Globus pallidus (tissue), 1 donor: ENCODE data around the gene ERI2.

Experiments used
- DNase-seq: peaks from one replicate; pipeline ENCODE4 v3.0.0-alpha.2; 2015; ENCODE audit warnings: low spot score

The ERI2 gene

GRCh38 chr16:20806168-20807050 lies at the start of gene ERI2, which contains the start of gene REXO5:
ERI2 (minus strand) TSS chr16:20806472; CDS start chr16:20806430, 42 bp downstream.
REXO5 (plus strand) TSS chr16:20806527; CDS start chr16:20806954, 427 bp downstream.
- peak; percentile 83 for DNase-seq

GRCh38 chr16:20854963-20855362 lies 48.7 kb upstream of the ERI2 start:
- no peak for DNase-seq

GRCh38 chr16:20853981-20854620 lies 47.8 kb upstream of the ERI2 start:
- DNase-seq = no peak

GRCh38 chr16:20853143-20853542 lies 46.9 kb upstream of the ERI2 start:
- no peak for DNase-seq

GRCh38 chr16:20851601-20852000 lies 45.3 kb upstream of the ERI2 start:
- DNase-seq = no peak

GRCh38 chr16:20850981-20851380 lies 44.7 kb upstream of the ERI2 start:
- no peak for DNase-seq

- peak; percentile 53 for DNase-seq
These were observed 43.5 kb upstream of the ERI2 start for GRCh38 chr16:20849589-20850390.

GRCh38 chr16:20847550-20847949 lies 41.3 kb upstream of the ERI2 start:
- DNase-seq = no peak

- DNase-seq = no peak
These were observed 40.3 kb upstream of the ERI2 start for GRCh38 chr16:20846551-20846950.

- no peak for DNase-seq
These were observed 39.8 kb upstream of the ERI2 start for GRCh38 chr16:20846030-20846429.

GRCh38 chr16:20844588-20844987 lies 38.3 kb upstream of the ERI2 start:
- no peak for DNase-seq

- no peak for DNase-seq
These were observed 37.8 kb upstream of the ERI2 start for GRCh38 chr16:20844054-20844453.

- no peak for DNase-seq
These were observed 33.2 kb upstream of the ERI2 start for GRCh38 chr16:20839504-20839903.

GRCh38 chr16:20838240-20838639 lies 32.0 kb upstream of the ERI2 start:
- no peak for DNase-seq

- DNase-seq = no peak
These were observed 26.8 kb upstream of the ERI2 start for GRCh38 chr16:20833086-20833485.

- no peak for DNase-seq
These were observed 24.1 kb upstream of the ERI2 start for GRCh38 chr16:20830372-20830771.

- DNase-seq = no peak
These were observed 23.3 kb upstream of the ERI2 start for GRCh38 chr16:20829536-20829935.

GRCh38 chr16:20826039-20826566 lies 19.8 kb upstream of the ERI2 start:
- no peak for DNase-seq

GRCh38 chr16:20822521-20823325 lies 16.5 kb upstream of the ERI2 start:
- DNase-seq = no peak

GRCh38 chr16:20821682-20822081 lies 15.4 kb upstream of the ERI2 start:
- DNase-seq = no peak

GRCh38 chr16:20818929-20819585 lies 12.8 kb upstream of the ERI2 start:
- DNase-seq = no peak
